ENCODE data around the gene PUM1. TPM values are rescaled to one million over a fixed set of nuclear protein-coding genes. Genes with fewer than 3 reads are reported as not detected.

The PUM1 gene
- total and polyA plus RNA-seq, 2 of the 8 experiments (the other 6 are each of a cell fraction or from before 2014, with no cell fraction given), result 122 to 177 TPM

DNA sequence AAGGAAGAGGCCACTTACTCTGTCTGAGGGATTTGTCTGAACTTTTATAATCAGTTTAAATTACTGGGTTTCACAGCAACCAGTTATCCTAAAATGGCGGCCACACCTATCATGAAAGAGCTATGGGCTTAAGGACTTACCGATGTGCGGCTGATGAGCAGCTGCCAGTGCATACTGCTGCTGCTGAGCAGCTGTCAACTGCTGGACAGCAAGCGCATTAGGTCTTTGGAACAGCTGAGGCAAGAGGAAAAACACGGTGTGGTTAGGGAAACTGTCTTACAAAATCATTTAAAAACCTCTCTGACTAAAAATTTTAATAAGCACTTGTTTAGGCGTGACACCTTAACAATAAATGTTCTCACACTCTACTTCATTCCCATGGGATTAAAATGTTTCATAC, 84.3 kb downstream of the PUM1 start:
- no peak for FAIRE-seq
- POLR2A ChIA-PET (ENCODE audit: partially characterized antibody), result interaction anchor here (1.0 to 1.4 kb wide), 2 partner anchors 9 to 84 kb away, joined by 3 to 6 read pairs; no protein-coding TSS in a partner anchor
- Histone ChIP-seq H3K9ac (replicated peaks in 1 of 4; ENCODE audit: extremely low read depth in 1 of 4, low read depth in 3 of 4, low read length in 3 of 4) (no peak overlapping the region), H2BK120ac (replicated peaks; ENCODE audit: low read depth, low read length) (no peak overlapping the region), H3K79me1 (ENCODE audit: low read depth, low read length) (peaks cover 2% of the 10 kb centered on the region; the same call in 1 of the 2 replicates), H4K5ac (ENCODE audit: insufficient read length, low read depth, low read length) (no peak overlapping the region), H2BK15ac (ENCODE audit: low read length) (no peak overlapping the region), H4K91ac (replicated peaks; ENCODE audit: insufficient read length, low read length) (no peak overlapping the region), H4K8ac (ENCODE audit: extremely low read depth, insufficient read depth, low read length) (no peak overlapping the region), H3K27ac (ENCODE audit: low read depth, low read length) (no peak overlapping the region), H3K27me3 (replicated peaks in 1 of 4; ENCODE audit: control insufficient read depth in 3 of 4, extremely low read depth in 1 of 4, insufficient read depth in 3 of 4, low read length in 3 of 4) (no peaks in the 10 kb centered on the region), H3K4me1 (replicated peaks in 1 of 4; ENCODE audit: control insufficient read depth in 3 of 4, insufficient read depth in 4 of 4, low read length in 3 of 4) (no peaks in the 10 kb centered on the region; a peak in 1 of 7 replicates), H3K4ac (replicated peaks; ENCODE audit: insufficient read length, low read depth, low read length) (no peak overlapping the region), H3K23ac (ENCODE audit: insufficient read length) (no peak overlapping the region), H3K9me3 (ENCODE audit: insufficient read depth in 2 of 2, low read depth in 1 of 2, low read length in 1 of 2) (no peaks in the 10 kb centered on the region), H3K23me2 (ENCODE audit: low read depth, low read length) (no peaks in the 10 kb centered on the region), H3K36me3 (ENCODE audit: control insufficient read depth in 2 of 4, insufficient read depth in 4 of 4, low read length in 3 of 4) (peaks cover 2 to 47% (median 20%) of the 10 kb centered on the region in 4 experiments; a peak in 7 of 8 replicates), H2AFZ (ENCODE audit: low read length) (no peak overlapping the region), H4K20me1 (replicated peaks in 1 of 2; ENCODE audit: control insufficient read depth in 1 of 2, insufficient read depth in 2 of 2, low read length in 2 of 2) (peaks cover 6 to 10% of the 10 kb centered on the region in 2 experiments), H2AK5ac (ENCODE audit: low read depth, low read length) (no peak overlapping the region), H3K4me3 (ENCODE audit: extremely low read depth in 1 of 4, insufficient read depth in 2 of 4, low read depth in 3 of 4, low read length in 4 of 4) (no peak overlapping the region), H2BK12ac (ENCODE audit: low read depth, low read length) (no peak overlapping the region), H2BK5ac (ENCODE audit: low read depth, low read length) (no peak overlapping the region), H3K4me2 (ENCODE audit: insufficient read depth in 1 of 2, low read depth in 2 of 2, low read length in 2 of 2) (no peak overlapping the region), H3K18ac (ENCODE audit: extremely low read depth, low read length) (no peak overlapping the region), H2BK20ac (ENCODE audit: low read length) (no peak overlapping the region), H3K14ac (ENCODE audit: insufficient read length) (no peak overlapping the region), H3K56ac (replicated peaks; ENCODE audit: insufficient read length, low read depth, low read length) (no peak overlapping the region), H3K79me2 (ENCODE audit: control insufficient read depth in 1 of 2, insufficient read depth in 2 of 2, low read length in 2 of 2) (peaks cover 0 to 94% of the 10 kb centered on the region in 2 experiments; a peak in 3 of 4 replicates)
- 92% methylated on average over 6 of the region's 6 CpGs; no CpG with 5 or more reads in 1 of the 2 experiments for WGBS, 2 experiments (ENCODE audit: extremely low coverage in 1 of 2, insufficient coverage in 1 of 2, insufficient read length in 1 of 2, insufficient replicate concordance in 2 of 2, low coverage in 1 of 2, low lambda C conversion rate in 2 of 2, missing lambda C conversion rate in 1 of 2)
- no peak for TF ChIP-seq SP4 (IDR thresholded peaks at IDR 0.05; ENCODE audit: low read length)
- 0 out of 2 replicates have a peak, but pooled peaks have one; percentile 9 for TF ChIP-seq POLR2AphosphoS5 (IDR thresholded peaks at IDR 0.05; ENCODE audit: low read depth, low read length)
- CTCF ChIA-PET (ENCODE audit: partially characterized antibody), result no interaction called here
- DNase-seq (ENCODE audit: low read depth in 1 of 2, low spot score in 2 of 2), result no peak

Measured in H1 (cell line).